HCT116 (cell line): ENCODE data around the gene ERBB2. TPM values are rescaled to one million over a fixed set of nuclear protein-coding genes. Genes with fewer than 3 reads are reported as not detected.
A peak's percentile ranks its signal among the peaks of the same experiment; 100 is the strongest.

Experiments
- ATAC-seq: fragments of 200-7000 bp; cut with Tn5 transposase; 2 replicates; pipeline ENCODE4 v1.9.1; 2020; ENCODE audit warnings: mild to moderate bottlenecking, moderate library complexity
- BruUV-seq: library from RNA; stranded (reverse); fragments of 400-500 nt; replicated peaks from 2 replicates; lab custom pipeline; 2021; lab: Mats Ljungman, UMichigan
- CTCF ChIA-PET: fragments of 300-600 bp; sonication (Branson Sonifier 250); formaldehyde crosslinking; loops from one replicate; lab custom pipeline; 2021; ENCODE audit warnings: antibody characterized with exemption; lab: Charles Lee
- POLR2A ChIA-PET: fragments of 300-600, 350-600 bp; sonication (Branson Sonifier 250); formaldehyde crosslinking; loops from one replicate; lab custom pipeline; 2021; ENCODE audit warnings: antibody characterized with exemption; lab: Charles Lee
- RAD21 ChIA-PET, 2 experiments: fragments of 300-600 bp; sonication (Branson Sonifier 250); formaldehyde crosslinking; loops; one replicate each; lab custom pipeline; 2023; ENCODE audit warnings: low total read pairs in 2 of 2; ENCODE audit not compliant: uncharacterized antibody in 2 of 2, unreplicated experiment in 2 of 2, low non-redundant PET in 1 of 2; lab: Charles Lee
- DNase-seq: peaks from one replicate; pipeline ENCODE4 v3.0.0-alpha.2; 2010; ENCODE audit warnings: low read depth, low spot score
- H2AFZ ChIP-seq: fragments of 200-600 bp; shearing (Covaris generic), sonication (generic); 2 replicates; pipeline ENCODE4 v1.6.1; 2017; ENCODE audit warnings: low read depth, mixed run types, mixed read lengths, antibody characterized with exemption, low read length; ENCODE audit not compliant: poor library complexity, severe bottlenecking
- H3K27ac ChIP-seq: 2 replicates; pipeline ENCODE4 v1.5.1; 2012; ENCODE audit warnings: low read depth, low read length
- H3K27me3 ChIP-seq: fragments of 200-600 bp; sonication (generic); 2 replicates; pipeline ENCODE4 v1.6.1; 2016; ENCODE audit warnings: mixed run types, low read length, mixed read lengths; ENCODE audit not compliant: insufficient read depth
- H3K36me3 ChIP-seq, 2 experiments: fragments of 200-500 bp in 1 of 2; fragments of 200-600 bp in 1 of 2; sonication (Bioruptor generic) in 1 of 2; sonication (generic) in 1 of 2; 2 replicates each; pipeline versions ENCODE4 v1.5.1 to v1.6.1; 2014 to 2016; ENCODE audit warnings: low read length in 2 of 2, inconsistent platforms in 1 of 2, mixed read lengths in 1 of 2, mixed run types in 1 of 2; ENCODE audit not compliant: insufficient read depth in 2 of 2, control insufficient read depth in 1 of 2
- H3K4me1 ChIP-seq, 2 experiments: fragments of 200-600 bp in 1 of 2; sonication (generic) in 1 of 2; 2 replicates each; pipeline versions ENCODE4 v1.5.1 to v1.6.1; 2012 to 2017; ENCODE audit warnings: low read length in 2 of 2, inconsistent platforms in 1 of 2, mild to moderate bottlenecking in 1 of 2, mixed read lengths in 1 of 2, mixed run types in 1 of 2, moderate library complexity in 1 of 2; ENCODE audit not compliant: insufficient read depth in 2 of 2, control insufficient read depth in 1 of 2
- H3K4me2 ChIP-seq: fragments of 200-600 bp; sonication (generic); 2 replicates; pipeline ENCODE4 v1.6.1; 2017; ENCODE audit warnings: mixed run types, low read length, mixed read lengths
- H3K4me3 ChIP-seq, 2 experiments: fragments of 200-600 bp in 1 of 2; sonication (generic) in 1 of 2; replicated peaks in 1 of 2; 2 replicates each; pipeline ENCODE4 v1.5.1; 2011 to 2016; ENCODE audit warnings: low read length in 2 of 2, control low read depth in 1 of 2, low read depth in 1 of 2, mild to moderate bottlenecking in 1 of 2, mixed read lengths in 1 of 2, mixed run types in 1 of 2
- H3K79me2 ChIP-seq: fragments of 200-600 bp; sonication (generic); 2 replicates; pipeline ENCODE4 v1.6.1; 2017; ENCODE audit warnings: mild to moderate bottlenecking, mixed run types, low read length, moderate library complexity, mixed read lengths; ENCODE audit not compliant: insufficient read depth
- H3K9ac ChIP-seq: fragments of 200-600 bp; sonication (generic); 2 replicates; pipeline ENCODE4 v1.6.1; 2016; ENCODE audit warnings: low read length, mixed read lengths
- H3K9me2 ChIP-seq: fragments of 200-600 bp; sonication (generic), shearing (Covaris generic); 2 replicates; pipeline ENCODE4 v1.6.1; 2017; ENCODE audit warnings: mixed run types, mild to moderate bottlenecking, moderate library complexity; ENCODE audit not compliant: insufficient read depth
- H3K9me3 ChIP-seq, 2 experiments: fragments of 200-500 bp in 1 of 2; fragments of 200-600 bp in 1 of 2; sonication (Bioruptor generic) in 1 of 2; sonication (generic) in 1 of 2; 2 replicates each; pipeline ENCODE4 v1.6.1; 2014 to 2017; ENCODE audit warnings: low read length in 2 of 2, mixed read lengths in 2 of 2, inconsistent platforms in 1 of 2, low read depth in 1 of 2, mild to moderate bottlenecking in 1 of 2, mixed run types in 1 of 2, moderate library complexity in 1 of 2; ENCODE audit not compliant: control insufficient read depth in 1 of 2, insufficient read depth in 1 of 2
- H4K20me1 ChIP-seq: fragments of 200-600 bp; sonication (generic), shearing (Covaris generic); 2 replicates; pipeline ENCODE4 v1.6.1; 2017; ENCODE audit warnings: mixed run types, mild to moderate bottlenecking, moderate library complexity; ENCODE audit not compliant: insufficient read depth
- CEBPB ChIP-seq: IDR thresholded peaks from 2 replicates; pipeline ENCODE4 v1.6.1; 2012; ENCODE audit warnings: low read depth
- EZH2 ChIP-seq: fragments of 200-600 bp; sonication (generic); IDR thresholded peaks from 2 replicates; pipeline ENCODE4 v1.6.1; 2017; ENCODE audit warnings: antibody characterized with exemption, mixed run types
- SIN3A ChIP-seq: IDR thresholded peaks from 2 replicates; pipeline ENCODE4 v1.6.1; 2012; ENCODE audit warnings: low read depth
- SP1 ChIP-seq: IDR thresholded peaks from 2 replicates; pipeline ENCODE4 v1.6.1; 2012; ENCODE audit warnings: low read depth
- intact Hi-C: fragments of 100-400 bp; cut with micrococcal nuclease; formaldehyde crosslinking; loops from 2 replicates; pipeline ENCODE4 v1.10.0; 2022
- total RNA-seq: library from RNA; stranded (reverse); gene quantifications from one replicate; pipeline ENCODE4 v1.2.1, GENCODE V29; 2021; ENCODE audit not compliant: unreplicated experiment
- TF ChIP-seq, protein P1 (sequence below), 3 experiments: fragments of 200-600 bp in 1 of 3; sonication (generic) in 1 of 3; IDR thresholded peaks in 2 of 3; conservative IDR thresholded peaks in 1 of 3; 2 replicates each; pipeline ENCODE4 v1.5.1; 2012 to 2017; ENCODE audit warnings: low read depth in 2 of 3, low read length in 2 of 3, antibody characterized with exemption in 1 of 3, borderline replicate concordance in 1 of 3, control low read depth in 1 of 3, mild to moderate bottlenecking in 1 of 3, mixed read lengths in 1 of 3, mixed run types in 1 of 3, moderate library complexity in 1 of 3; ENCODE audit not compliant: insufficient read depth in 1 of 3
- TF ChIP-seq, protein P2 (sequence below): IDR thresholded peaks from 2 replicates; pipeline ENCODE4 v1.6.1; 2012

The ERBB2 gene
- total RNA-seq, 1 experiment from 2014 or later = 75.8 TPM

DNA sequence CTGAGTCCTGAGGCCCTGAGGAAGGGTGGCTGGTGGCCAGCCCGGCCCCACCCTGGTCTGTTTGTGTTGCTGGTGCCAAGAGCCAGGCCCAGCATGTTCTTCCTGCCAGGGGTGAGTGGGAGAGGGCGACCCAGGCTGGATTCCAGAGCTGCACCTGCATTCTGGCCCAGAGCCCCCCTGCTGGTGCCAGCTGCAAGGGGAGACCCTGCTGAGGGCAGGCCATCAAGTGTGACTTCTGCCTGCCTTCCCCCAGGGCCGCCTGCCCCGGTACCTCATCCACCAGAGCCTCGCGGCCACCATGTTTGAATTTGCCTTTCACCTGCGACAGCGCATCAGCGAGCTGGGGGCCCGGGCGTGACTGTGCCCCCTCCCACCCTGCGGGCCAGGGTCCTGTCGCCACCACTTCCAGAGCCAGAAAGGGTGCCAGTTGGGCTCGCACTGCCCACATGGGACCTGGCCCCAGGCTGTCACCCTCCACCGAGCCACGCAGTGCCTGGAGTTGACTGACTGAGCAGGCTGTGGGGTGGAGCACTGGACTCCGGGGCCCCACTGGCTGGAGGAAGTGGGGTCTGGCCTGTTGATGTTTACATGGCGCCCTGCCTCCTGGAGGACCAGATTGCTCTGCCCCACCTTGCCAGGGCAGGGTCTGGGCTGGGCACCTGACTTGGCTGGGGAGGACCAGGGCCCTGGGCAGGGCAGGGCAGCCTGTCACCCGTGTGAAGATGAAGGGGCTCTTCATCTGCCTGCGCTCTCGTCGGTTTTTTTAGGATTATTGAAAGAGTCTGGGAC, 37.1 kb upstream of the ERBB2 start:
- Histone ChIP-seq H3K79me2 (no peaks in the 10 kb centered on the region), H4K20me1 (no peaks in the 10 kb centered on the region), H2AFZ (no peak overlapping the region), H3K4me1 (peaks cover 26 to 37% of the 10 kb centered on the region in 2 experiments), H3K9ac (peak overlapping the region; percentile 57; the same call in 1 of the 2 replicates), H3K4me3 (no peak overlapping the region), H3K4me2 (peak overlapping the region; percentile 94), H3K9me3 (no peaks in the 10 kb centered on the region), H3K9me2 (no peaks in the 10 kb centered on the region), H3K27me3 (no peaks in the 10 kb centered on the region), H3K27ac (peak overlapping the region; percentile 64), H3K36me3 (peaks cover 2 to 5% of the 10 kb centered on the region in 2 experiments; a peak in 1 of 4 replicates)
- ChIA-PET CTCF (interaction anchor here (1.2 to 1.7 kb wide), 3 partner anchors 9 to 41 kb away, joined by 4 to 5 read pairs (median 4); no protein-coding TSS in a partner anchor), POLR2A (no interaction called here), RAD21 (no interaction called here)
- ATAC-seq (no peak), DNase-seq (no peak)
- TF ChIP-seq, protein P1, sequence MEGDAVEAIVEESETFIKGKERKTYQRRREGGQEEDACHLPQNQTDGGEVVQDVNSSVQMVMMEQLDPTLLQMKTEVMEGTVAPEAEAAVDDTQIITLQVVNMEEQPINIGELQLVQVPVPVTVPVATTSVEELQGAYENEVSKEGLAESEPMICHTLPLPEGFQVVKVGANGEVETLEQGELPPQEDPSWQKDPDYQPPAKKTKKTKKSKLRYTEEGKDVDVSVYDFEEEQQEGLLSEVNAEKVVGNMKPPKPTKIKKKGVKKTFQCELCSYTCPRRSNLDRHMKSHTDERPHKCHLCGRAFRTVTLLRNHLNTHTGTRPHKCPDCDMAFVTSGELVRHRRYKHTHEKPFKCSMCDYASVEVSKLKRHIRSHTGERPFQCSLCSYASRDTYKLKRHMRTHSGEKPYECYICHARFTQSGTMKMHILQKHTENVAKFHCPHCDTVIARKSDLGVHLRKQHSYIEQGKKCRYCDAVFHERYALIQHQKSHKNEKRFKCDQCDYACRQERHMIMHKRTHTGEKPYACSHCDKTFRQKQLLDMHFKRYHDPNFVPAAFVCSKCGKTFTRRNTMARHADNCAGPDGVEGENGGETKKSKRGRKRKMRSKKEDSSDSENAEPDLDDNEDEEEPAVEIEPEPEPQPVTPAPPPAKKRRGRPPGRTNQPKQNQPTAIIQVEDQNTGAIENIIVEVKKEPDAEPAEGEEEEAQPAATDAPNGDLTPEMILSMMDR (IDR thresholded peaks at IDR 0.05 in 2 of 3, conservative IDR thresholded peaks at IDR 0.05 in 1 of 3; ENCODE audit: borderline replicate concordance in 1 of 3, insufficient read depth in 1 of 3, low read depth in 2 of 3, low read length in 2 of 3) = no peak
- no peak for TF ChIP-seq SIN3A
- no peak for TF ChIP-seq CEBPB
- TF ChIP-seq, protein P2, sequence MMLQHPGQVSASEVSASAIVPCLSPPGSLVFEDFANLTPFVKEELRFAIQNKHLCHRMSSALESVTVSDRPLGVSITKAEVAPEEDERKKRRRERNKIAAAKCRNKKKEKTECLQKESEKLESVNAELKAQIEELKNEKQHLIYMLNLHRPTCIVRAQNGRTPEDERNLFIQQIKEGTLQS = no peak
- TF ChIP-seq SP1 = no peak
- TF ChIP-seq EZH2 = no peak
- no TSS peak for BruUV-seq
- intact Hi-C loops = no loop called here
